Measurements from ENCODE around the gene TM9SF2. TPM values are rescaled to one million over a fixed set of nuclear protein-coding genes. Genes with fewer than 3 reads are reported as not detected.

TM9SF2 gene
- polyA plus RNA-seq, 2 of the 4 experiments (the other 2 are of a cell fraction) = 58.8 to 114 TPM

GRCh38 chr13:99528547-99528946 is 27.3 kb downstream of the TM9SF2 start:
- DNase-seq (ENCODE audit: low read depth in 1 of 2, low spot score in 1 of 2) = peak in 1 of 2 experiments; percentile 19
- no peak for FAIRE-seq
- CTCF ChIA-PET = interaction anchor here (1.7 kb wide), 1 partner anchor 10 kb away, joined by 5 read pairs; no protein-coding TSS in a partner anchor

GRCh38 chr13:99536023-99536422 is 34.8 kb downstream of the TM9SF2 start:
- ChIA-PET CTCF (no interaction called here), POLR2A (no interaction called here)
- FAIRE-seq (no peak), DNase-seq (ENCODE audit: low read depth in 1 of 2, low spot score in 1 of 2) (no peak), ATAC-seq (no peak)
- H3K4me3 ChIP-seq = no peak overlapping the region
- 90% methylated on average over 2 of the region's 2 CpGs for WGBS (ENCODE audit: missing lambda C conversion rate)
- TF ChIP-seq MAFK (IDR thresholded peaks at IDR 0.05; ENCODE audit: partially characterized antibody) = no peak
- no peak for TF ChIP-seq ATOH8 (CRISPR knock-in tag; IDR thresholded peaks at IDR 0.05; ENCODE audit: low read depth)
- TF ChIP-seq GATA3 (IDR thresholded peaks at IDR 0.05; ENCODE audit: borderline replicate concordance) = no peak
- no peak for TF ChIP-seq JUN (IDR thresholded peaks at IDR 0.05)
- TF ChIP-seq ZSCAN20 (CRISPR knock-in tag; IDR thresholded peaks at IDR 0.05) = no peak
- no peaks in the 10 kb centered on the region for H3K4me1 ChIP-seq
- H3K9me3 ChIP-seq = no peaks in the 10 kb centered on the region
- no peak overlapping the region for H3K4me2 ChIP-seq
- no peak overlapping the region for H3K27ac ChIP-seq

More at GRCh38 chr13:99528547-99528946, 27.3 kb downstream of the TM9SF2 start:
- Histone ChIP-seq H3K4me1 (no peaks in the 10 kb centered on the region), H3K9me3 (no peaks in the 10 kb centered on the region), H3K4me2 (no peak overlapping the region), H3K4me3 (no peak overlapping the region), H3K27ac (no peak overlapping the region)
- POLR2A ChIA-PET = no interaction called here
- TF ChIP-seq CTCF (IDR thresholded peaks at IDR 0.05) = 0 out of 3 replicates have a peak, but pooled peaks have one; percentile 10
- TF ChIP-seq EHMT2 (IDR thresholded peaks at IDR 0.05; ENCODE audit: low read depth) = no peak
- peak; percentile 17 to 40; a peak in 2 of 5 replicates for TF ChIP-seq RAD21 (conservative IDR thresholded peaks at IDR 0.05 in 1 of 2, IDR thresholded peaks at IDR 0.05 in 1 of 2)
- ATAC-seq = peak; percentile 54 to 59; a peak in 3 of 6 replicates

- H3K4me1 ChIP-seq = no peaks in the 10 kb centered on the region
- no peak overlapping the region for H3K4me2 ChIP-seq
- ChIA-PET POLR2A (no interaction called here), CTCF (no interaction called here)
- no peaks in the 10 kb centered on the region for H3K9me3 ChIP-seq
- no peak for ATAC-seq
- no peak for FAIRE-seq
- DNase-seq (ENCODE audit: low read depth in 1 of 2, low spot score in 1 of 2) = no peak
- H3K4me3 ChIP-seq = no peak overlapping the region
- no peak overlapping the region for H3K27ac ChIP-seq
- TF ChIP-seq ZFP36 (IDR thresholded peaks at IDR 0.05; ENCODE audit: borderline replicate concordance, partially characterized antibody) = no peak
- no peak for TF ChIP-seq JUN (IDR thresholded peaks at IDR 0.05)
- no peak for TF ChIP-seq KDM1A (IDR thresholded peaks at IDR 0.05; ENCODE audit: low read depth)
- no peak for TF ChIP-seq TP53 (CRISPR knock-in tag; IDR thresholded peaks at IDR 0.05)
- no peak for TF ChIP-seq RFX5 (IDR thresholded peaks at IDR 0.05)
- TF ChIP-seq NPAS2 (CRISPR knock-in tag; IDR thresholded peaks at IDR 0.05; ENCODE audit: borderline replicate concordance) = no peak
- WGBS (ENCODE audit: missing lambda C conversion rate) = 81% methylated on average over 1 of the region's 1 CpG
These were observed 39.3 kb downstream of the TM9SF2 start for GRCh38 chr13:99540530-99540929.

GRCh38 chr13:99542788-99543406 is 41.6 kb downstream of the TM9SF2 start:
- H3K4me3 ChIP-seq = no peak overlapping the region
- no peak overlapping the region for H3K27ac ChIP-seq
- H3K4me2 ChIP-seq = no peak overlapping the region
- ChIA-PET CTCF (no interaction called here), POLR2A (no interaction called here)
- H3K9me3 ChIP-seq = no peaks in the 10 kb centered on the region
- WGBS (ENCODE audit: missing lambda C conversion rate) = 89% methylated on average over 8 of the region's 8 CpGs
- no peak for ATAC-seq
- no peak for DNase-seq (ENCODE audit: low read depth in 1 of 2, low spot score in 1 of 2)
- FAIRE-seq = no peak
- H3K4me1 ChIP-seq = no peaks in the 10 kb centered on the region
- no peak for TF ChIP-seq NR3C1 (IDR thresholded peaks at IDR 0.05)
- TF ChIP-seq FOSL2 (IDR thresholded peaks at IDR 0.05) = no peak
- TF ChIP-seq FOSL2 (CRISPR knock-in tag; IDR thresholded peaks at IDR 0.05) = no peak
- TF ChIP-seq SMC3 (IDR thresholded peaks at IDR 0.05) = no peak
- no peak for TF ChIP-seq EHF (CRISPR knock-in tag; IDR thresholded peaks at IDR 0.05)
